HG03575 (cell line): ENCODE data around the gene FKBP5.
"Not testable (repeated sequence)": the region's sequence is repeated elsewhere in the genome, so short reads cannot be mapped to it uniquely, and the experiment has no call there.

Source experiments
- ATAC-seq: cut with Tn5 transposase; IDR thresholded peaks from one replicate; pipeline ENCODE4 v1.9.1; 2021; ENCODE audit not compliant: unreplicated experiment, insufficient number of reproducible peaks, low FRiP score; ENCODE audit errors: extremely low read depth

Gene FKBP5

DNA sequence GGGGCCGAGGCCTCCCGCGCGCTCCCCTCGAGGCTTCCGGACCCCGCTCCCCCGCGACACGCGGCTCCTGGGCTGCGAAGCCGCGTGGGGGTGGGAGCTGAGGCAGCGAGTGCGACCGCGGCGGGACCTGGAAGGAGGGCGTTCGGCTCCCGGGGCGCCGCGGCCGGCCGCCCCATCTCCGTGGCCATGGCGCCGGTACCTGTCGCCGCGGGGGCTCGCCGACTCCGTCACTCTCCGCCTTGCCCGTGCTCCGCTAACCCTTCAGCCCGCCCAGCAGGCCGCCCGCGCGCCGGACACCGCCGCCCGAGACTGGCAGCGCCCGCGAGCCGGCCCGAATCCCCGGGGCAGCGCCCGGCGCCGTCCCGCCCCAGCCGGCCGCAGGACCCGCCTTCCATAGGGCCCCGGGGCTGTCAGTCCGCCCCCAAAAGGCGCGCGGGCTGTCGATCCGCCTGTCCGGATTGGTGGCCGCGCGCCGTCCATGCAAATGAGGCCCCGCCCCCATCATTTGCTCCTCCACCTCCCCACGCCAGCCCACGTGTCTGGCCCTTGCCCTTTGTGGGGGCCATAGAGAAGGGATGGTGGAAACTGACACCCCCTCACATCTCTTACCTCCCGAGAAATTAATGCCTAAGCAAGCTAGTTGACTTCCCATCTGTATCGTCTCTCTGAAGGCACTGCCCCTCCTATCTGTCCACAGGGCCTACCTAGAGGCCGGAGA lies at the start of gene FKBP5:
Gene FKBP5, minus strand, starts transcription at position 311 of the 718 bp plus-strand sequence. CDS start 46,091 bp downstream, outside the sequence.
- ATAC-seq, result no peak

DNA sequence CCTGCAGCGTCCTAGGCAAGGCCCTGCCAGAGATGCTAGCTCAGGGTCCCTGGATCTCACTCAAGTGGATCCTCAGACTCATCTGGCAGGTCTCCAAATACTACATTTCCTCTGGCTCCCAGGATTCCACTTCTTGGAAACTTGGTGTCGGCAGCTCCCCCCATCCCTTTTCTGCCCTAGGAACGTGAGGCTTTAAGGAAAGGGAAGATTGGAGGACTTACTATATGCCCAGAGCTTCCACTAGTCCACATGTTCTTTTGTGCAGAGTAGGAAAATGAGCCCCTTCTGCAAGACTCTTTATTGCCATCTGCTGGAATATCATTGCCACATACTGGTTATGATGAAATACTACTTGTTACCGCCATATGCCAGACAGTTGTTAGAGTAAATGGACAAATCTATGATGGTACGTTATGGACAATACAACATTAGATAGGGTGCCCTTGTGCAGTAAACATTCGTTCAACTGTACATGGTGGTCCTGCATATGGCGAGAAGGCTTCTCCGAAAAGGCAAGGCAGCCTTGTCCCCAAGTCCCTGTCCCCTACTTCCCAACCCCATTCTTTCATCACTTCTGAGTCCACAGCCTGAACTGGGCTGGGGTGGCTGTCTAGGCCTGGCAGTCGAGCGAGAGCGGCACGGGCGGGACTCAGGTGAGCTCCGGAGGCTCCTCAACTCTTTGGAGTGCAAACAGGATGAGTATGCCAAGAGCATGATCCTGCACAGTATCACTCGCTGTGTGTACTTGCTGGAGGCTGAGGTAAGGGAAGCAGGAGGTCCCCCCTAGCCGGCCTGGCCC lies 48.9 kb upstream of the FKBP5 start:
- ATAC-seq, result no peak

DNA sequence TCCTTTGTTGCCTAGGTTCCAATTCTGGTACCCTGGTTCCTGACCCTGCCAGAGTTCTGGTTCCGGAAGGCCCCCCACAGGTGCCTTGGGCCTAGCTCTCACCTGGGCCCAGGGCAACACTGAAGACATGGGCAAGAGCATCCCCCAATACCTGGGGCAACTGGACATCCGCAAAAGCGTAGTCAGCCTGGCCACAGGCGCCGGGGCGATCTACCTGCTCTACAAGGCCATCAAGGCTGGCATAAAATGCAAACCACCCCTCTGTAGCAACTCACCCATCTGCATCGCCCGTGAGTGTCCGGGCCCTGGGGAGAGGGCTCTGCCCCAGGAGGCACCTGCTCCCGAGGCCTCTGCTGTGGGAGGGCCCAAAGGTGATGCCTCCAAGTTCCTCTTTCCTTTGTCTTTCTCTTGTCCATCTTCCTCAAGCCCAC lies 48.3 kb upstream of the FKBP5 start, which contains the start of gene ARMC12:
Gene ARMC12, plus strand, starts transcription at position 51 of the 431 bp plus-strand sequence. Its CDS starts 77 bp downstream, at position 128.
- no peak for ATAC-seq

DNA sequence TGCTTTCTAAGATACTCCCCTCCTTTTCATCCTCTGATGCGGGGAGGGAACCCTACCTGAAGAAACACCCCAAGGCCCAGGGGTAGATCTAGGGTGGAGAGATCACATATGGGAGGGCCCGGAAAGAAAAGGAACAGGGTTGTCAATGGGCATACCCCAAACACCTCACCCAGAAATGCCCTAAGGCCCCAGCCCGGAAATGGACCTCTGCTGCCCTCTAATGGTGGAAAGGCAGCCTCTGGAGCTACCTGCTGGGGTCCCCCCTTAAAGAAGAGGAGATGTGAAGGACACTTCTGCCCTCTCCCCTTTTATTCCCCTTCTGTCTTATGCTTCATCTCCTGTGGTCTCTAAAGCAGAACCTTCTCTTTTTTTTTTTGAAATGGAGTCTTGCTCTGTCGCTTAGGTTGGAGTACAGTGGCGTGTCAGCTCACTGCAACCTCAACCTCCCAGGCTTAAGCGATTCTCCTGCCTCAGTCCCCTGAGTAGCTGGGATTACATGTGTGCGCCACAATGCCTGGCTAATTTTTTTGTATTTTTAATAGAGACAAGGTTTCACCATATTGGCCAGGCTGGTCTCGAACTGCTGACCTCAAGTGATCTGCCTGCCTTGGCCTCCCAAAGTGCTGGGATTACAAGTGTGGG lies 47.7 kb upstream of the FKBP5 start:
- ATAC-seq, result no peak

DNA sequence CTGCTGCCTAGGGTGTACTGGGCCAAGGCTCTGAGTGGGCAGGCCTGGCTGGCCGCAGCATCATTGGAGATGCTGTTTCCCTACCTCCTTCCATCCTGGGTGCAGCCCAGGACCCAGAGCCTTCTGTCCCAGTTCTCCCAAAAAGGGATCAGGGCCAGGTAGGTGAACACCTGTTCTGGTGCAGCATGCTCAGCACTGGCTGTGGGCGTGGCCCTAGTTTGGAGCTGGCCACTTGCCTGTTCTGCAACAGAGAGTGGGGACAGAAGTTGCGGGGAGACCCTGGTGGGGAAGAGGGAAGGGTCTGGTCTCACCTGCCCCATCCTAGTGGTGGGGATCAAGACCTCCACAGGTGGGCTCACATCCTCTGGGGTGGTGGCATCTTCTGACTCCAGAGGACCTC lies 46.7 kb upstream of the FKBP5 start:
- ATAC-seq, result no peak

DNA sequence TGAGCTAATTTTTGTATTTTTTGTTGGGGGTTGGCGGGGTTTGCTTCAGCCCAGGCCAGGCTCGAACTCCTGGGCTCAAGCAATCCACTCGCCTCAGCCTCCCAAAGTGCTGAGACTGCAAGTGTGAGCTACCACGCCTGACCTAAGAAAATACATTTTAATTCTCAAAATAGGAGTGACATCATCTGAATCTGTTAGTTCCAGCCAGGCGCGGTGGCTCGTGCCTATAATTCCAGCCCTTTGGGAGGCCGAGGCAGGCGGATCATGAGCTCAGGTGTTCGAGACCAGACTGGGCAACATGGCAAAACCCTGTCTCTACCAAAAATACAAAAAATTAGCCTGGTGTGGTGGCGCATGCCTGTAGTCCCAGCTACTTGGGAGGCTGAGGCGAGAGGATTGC lies 45.6 kb upstream of the FKBP5 start:
- ATAC-seq, result not testable (repeated sequence)

DNA sequence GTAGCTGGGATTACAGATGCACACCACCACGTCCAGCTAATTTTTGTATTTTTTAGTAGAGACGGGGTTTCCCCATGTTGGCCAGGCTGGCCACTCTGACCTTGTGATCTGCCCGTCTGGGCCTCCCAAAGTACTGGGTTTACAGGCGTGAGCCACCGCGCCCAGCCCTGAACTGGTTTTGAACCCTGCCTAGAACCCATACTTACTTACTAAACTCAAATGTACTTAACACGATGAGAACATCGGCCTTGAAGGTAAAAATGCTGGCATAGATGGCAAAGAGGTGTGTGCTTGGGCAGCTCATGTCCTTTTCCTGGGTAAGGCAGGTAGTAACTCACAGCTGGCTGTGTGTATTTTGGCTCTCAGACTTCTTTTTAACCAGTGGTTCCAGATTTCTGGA lies 44.9 kb upstream of the FKBP5 start:
- ATAC-seq, result no peak

DNA sequence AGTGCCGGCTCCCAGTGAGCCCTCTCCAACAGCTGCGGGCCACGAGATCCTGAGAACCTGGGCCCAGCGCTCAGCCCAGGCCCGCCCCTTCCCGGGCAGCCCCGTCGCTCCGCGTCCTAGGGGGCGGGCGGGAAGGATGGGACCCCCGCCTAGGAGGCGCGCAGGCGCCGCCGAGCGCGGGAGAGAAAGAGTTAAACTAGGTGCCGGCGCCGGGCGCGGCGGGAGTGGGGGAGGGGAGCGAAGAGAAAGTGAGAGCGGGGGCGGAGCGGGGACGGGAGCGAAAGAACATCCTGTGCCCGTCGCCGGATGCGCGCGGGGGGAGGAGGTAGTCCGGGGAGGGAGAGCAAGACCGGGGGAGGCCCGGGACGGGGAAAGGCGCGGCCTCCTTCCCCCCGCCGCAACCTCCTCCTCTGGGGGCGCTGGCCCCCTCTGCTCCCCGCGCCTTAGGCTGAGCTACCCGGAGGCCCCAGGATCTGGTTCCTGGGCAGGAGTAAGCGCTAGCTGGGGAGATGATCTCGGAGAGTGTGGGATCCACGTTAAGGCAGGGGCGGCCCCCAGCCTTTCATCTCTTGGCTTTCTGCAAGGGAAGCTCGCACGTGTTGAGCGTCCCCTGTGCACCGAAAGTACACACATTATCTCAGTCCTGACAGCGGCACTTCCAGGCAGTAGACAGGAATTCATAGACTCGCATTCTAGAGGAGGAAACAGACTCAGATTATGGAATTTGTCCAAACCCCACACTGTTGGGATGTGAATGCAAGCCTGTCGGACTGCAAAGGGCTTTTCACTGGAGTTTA lies 43.2 kb upstream of the FKBP5 start:
- no peak for ATAC-seq

DNA sequence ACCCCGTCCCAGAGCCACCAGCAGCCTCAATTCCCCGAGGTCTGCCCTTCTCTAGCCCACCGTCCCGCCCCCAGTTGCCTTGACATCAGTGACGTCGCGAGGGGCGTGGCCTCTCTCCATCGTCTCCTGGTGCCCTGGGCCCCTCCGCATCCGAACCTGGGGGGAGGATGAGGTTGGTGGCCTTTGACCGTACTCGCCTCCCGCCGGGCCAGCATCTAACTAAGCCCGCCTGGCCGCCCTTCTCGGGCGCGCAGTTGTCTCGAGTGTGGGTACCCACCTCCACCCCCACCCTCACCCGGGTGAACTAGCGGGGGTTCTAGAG lies 42.7 kb upstream of the FKBP5 start:
- no peak for ATAC-seq

DNA sequence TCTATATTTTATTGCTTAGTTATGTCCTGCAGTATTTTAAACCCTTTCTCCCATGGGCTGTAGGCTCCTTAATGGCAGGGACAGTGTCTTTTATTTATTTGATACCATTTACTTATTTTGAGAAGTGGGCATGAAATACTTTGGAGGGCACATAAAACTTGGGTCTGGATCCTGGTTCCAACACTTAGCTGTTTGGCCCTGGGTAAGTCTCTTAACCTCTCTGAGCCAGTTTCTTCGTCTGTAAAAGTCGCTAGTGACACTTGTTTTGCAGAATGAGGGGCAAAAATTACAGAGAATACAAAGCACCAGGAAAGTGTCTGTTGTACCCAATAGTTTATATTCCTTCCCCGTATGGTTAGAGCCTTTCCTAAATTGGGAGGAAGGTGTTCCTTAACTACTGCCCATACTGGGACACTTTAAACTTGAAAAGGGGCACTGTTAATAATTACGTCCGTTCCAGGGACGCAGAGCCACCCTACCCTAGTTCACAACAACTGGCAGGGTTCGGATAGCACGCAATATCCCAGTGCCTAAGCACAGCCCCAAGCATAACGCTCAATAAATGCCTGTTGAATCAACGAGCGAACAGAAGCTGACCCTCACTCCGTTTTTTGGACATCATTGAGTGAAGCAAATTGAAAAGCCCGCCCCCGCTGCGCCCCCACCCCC lies 42.2 kb upstream of the FKBP5 start:
- ATAC-seq, result no peak

DNA sequence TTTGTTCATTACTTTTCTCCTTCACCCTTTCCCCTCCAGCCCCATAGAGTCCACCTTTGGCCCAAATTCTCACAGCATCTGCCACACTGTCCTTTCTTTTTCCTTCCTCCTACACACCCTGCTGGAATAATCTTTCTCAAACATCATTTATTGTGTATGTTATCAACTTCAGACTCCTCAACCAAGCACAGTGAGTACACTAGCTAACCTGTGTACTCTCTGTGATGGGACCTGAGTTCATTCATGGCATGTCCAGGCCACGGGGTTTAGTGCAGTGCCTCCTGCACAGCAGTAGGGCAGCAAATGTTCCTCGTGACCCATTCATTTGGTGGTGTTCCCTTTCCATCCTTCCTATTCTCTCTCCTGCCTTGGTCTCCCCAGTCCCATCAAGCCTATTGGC lies 41.0 kb upstream of the FKBP5 start:
- no peak for ATAC-seq

DNA sequence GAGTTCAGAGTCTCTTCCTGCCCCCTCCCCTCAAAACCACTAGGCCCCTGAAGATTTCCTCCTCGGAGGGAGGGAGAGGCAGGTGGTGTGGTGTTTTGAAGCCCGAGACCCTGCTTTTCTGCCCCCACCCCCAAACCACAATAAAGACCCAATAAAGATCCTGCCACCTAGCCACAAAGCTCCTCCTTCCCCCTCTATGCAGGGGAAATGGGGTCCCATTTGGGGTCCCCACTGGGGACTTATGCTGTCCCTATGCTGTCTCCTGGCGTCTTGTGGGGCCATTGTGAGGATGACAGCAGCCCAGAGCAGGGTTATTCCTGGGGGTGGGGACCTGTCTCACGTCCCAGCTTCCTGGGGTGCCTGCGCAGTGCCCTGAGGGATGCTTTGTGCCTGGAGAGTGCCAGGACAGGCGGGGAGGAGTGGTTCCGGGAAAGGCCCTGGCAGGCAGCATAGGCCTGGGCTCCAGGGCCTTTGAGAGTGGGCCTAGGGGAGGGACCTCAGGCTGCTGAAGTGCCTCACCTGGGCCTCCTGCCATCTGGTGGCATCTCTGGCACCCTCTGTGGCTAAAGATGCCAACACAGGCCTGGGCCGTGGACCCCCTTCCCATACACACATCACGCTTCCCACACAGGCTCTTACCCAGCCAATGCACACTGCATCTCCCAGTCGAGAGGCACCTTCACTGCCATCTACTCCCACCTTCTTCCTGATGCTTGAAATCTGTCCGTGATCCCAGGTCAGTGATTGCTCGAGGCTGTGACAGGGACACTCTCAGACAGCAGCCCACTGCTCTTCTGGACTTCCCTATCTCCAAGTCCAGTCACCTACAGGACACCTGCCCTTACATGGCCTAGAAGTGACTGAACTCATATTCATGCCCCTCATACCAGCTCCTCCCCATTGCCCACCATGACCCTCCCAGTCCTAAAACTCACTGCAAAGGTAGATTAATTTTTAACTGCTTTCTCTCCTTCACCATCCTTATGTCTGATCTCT lies 40.3 kb upstream of the FKBP5 start:
- no peak for ATAC-seq

DNA sequence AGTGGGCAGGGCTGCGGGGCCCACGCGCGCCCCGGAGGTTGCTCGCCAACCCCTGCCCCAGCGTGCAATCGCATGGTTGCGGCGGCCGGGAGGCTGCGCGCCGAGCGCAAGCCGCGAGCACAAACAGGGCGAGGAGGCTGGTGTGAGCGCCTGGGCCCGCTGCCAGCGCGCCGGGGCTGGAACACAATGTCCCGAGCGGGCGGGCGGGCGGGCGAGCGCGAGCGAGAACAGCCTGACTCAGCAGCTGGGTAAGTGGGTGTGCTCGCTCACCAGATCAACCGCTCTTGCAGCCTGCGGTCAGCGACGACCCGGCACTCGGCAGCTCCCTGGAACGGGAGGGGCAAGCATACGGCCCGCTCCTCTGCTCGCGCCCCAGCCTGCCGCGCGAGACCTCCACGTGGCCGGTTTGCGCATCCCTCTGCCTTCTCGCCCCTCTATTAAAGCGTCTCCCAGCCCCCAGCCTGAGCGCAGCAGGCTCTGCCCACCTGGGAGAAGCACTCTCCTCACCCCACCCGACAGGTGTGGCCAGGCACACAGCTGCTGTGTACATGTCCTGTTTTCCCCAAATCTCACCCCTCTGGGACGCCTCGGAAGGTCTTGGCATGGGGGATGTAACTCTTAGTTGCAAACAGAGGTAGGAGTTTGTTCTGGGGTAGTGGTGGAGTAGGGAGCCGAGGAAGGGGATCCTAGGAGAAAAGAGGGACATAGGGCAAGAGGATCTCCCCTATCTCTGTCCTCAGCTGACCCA lies 39.4 kb upstream of the FKBP5 start:
- ATAC-seq, result no peak

DNA sequence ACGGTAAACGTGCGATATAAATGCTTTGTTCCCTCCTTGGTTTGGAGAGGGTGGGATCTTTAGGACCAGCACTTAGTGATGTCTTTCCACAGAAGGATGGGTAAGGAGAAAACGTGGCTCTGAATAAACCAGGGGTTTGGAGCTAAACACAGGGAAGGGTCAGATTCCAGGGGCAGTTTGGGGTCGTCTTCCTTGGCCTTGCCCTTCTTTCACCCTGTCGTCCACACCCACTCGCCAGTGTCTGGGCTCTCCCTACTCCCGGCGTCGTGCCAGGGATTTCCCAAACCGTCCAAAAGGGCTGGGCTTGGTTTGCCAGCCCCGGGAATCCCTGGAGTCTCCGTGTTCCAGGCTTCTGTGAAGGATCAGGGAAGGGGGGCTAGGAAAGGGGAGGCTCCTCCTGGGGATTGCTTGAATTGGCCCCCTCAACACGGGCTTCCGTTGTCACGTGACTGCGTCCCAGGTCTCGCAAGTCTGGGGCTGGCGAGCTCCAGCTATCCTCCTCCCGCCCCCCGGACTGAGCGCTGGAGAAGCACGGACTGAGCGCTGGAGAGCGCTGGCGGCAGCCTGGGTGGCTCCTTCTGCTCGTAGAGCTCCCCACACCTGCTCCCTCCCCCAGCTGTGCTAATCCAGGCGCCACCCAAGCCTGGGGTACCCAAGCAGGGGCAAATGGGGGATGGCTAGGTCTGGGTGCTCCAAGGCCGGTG lies 38.7 kb upstream of the FKBP5 start:
- ATAC-seq, result no peak

DNA sequence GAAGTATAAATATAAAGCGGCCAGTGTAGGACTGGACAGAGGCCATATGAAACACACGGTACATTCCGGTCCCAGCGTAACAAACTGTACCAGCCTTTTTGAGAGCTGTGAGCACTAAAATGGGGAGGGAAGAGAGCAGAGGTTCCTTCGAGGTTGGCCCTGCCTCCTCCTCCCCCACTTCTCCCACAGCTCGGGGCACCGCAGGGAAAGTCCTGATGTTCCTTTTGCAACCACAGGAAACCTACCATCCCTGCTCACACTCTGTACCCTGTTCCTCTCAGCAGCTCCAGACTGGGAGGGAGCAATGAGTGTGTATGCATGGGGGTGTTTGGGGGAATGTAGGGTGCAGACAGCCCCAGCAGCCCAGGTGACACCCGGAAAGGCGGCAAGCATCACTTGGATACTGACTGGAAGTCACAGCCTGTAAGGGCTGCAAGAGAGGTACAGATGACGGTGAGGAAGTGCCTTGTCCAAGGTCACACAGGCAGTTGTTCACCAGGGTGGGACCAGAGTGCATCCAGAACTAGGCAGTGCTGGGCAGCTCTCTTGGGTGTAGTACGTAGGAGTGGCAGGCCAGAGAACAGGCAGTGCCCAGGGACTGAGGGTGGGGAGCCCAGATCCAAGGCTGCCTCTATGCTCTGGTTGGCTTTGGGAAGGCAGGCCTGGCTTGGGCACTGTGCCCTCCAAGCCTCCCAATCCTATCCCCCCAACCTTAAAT lies 37.2 kb upstream of the FKBP5 start:
- ATAC-seq, result no peak
